GM12878 (cell line): ENCODE data around the gene MYO3B. TPM values are rescaled to one million over a fixed set of nuclear protein-coding genes. Genes with fewer than 3 reads are reported as not detected.

ENCODE experiments used
- ATAC-seq: fragments of 200-7000 bp; cut with Tn5 transposase; 3 replicates; pipeline ENCODE4 v1.9.1; 2020; ENCODE audit warnings: mild to moderate bottlenecking, moderate library complexity
- BruUV-seq: library from RNA; stranded (reverse); fragments of 400-500 nt; replicated peaks from 2 replicates; lab custom pipeline; 2021; lab: Mats Ljungman, UMichigan
- CTCF ChIA-PET: fragments of 300-600 bp; sonication (Branson Sonifier 250); formaldehyde crosslinking; extraction: SDS; loops from one replicate; lab custom pipeline; 2021; ENCODE audit warnings: inconsistent platforms; lab: Yijun Ruan, JAX
- POLR2A ChIA-PET: fragments of 350-600 bp; formaldehyde crosslinking; extraction: SDS; loops from one replicate; lab custom pipeline; 2021; ENCODE audit warnings: inconsistent platforms; lab: Charles Lee
- RAD21 ChIA-PET: fragments of 300-600 bp; sonication (Branson Sonifier 250); formaldehyde crosslinking; loops from one replicate; lab custom pipeline; 2023; ENCODE audit warnings: antibody characterized with exemption; ENCODE audit not compliant: unreplicated experiment; lab: Charles Lee
- SMC1A ChIA-PET: fragments of 300-600 bp; sonication (Branson Sonifier 250); formaldehyde crosslinking; loops from one replicate; lab custom pipeline; 2023; ENCODE audit not compliant: unreplicated experiment, uncharacterized antibody; lab: Charles Lee
- DNase-seq: peaks from one replicate; pipeline ENCODE4 v3.0.0-alpha.2; 2011; ENCODE audit warnings: low read depth, low spot score
- FAIRE-seq: peaks from 3 replicates; lab custom pipeline; 2011; peaks lifted over from hg19 to GRCh38; lab: Jason Lieb, UNC
- H2AFZ ChIP-seq: 2 replicates; pipeline ENCODE4 v1.6.0; 2011; ENCODE audit warnings: low read depth, low read length, control low read depth; ENCODE audit not compliant: control insufficient read depth
- H3K27ac ChIP-seq: 2 replicates; pipeline ENCODE4 v1.5.1; 2011; ENCODE audit warnings: control low read depth; ENCODE audit not compliant: control insufficient read depth, insufficient read depth
- H3K27me3 ChIP-seq, 2 experiments: replicated peaks in 1 of 2; 2 replicates each; pipeline versions ENCODE4 v1.6.0 to v1.6.1; 2011; ENCODE audit warnings: low read length in 1 of 2; ENCODE audit not compliant: control insufficient read depth in 2 of 2, insufficient read depth in 2 of 2
- H3K36me3 ChIP-seq, 2 experiments: 2 replicates each; pipeline ENCODE4 v1.5.1; 2011; ENCODE audit warnings: low read length in 1 of 2; ENCODE audit not compliant: control insufficient read depth in 2 of 2, insufficient read depth in 2 of 2
- H3K4me1 ChIP-seq: 2 replicates; pipeline ENCODE4 v1.6.1; 2011; ENCODE audit warnings: mild to moderate bottlenecking, low read length, moderate library complexity, mixed read lengths; ENCODE audit not compliant: control insufficient read depth, insufficient read depth
- H3K4me2 ChIP-seq: 2 replicates; pipeline ENCODE4 v1.6.0; 2011; ENCODE audit warnings: control low read depth; ENCODE audit not compliant: control insufficient read depth, insufficient read depth
- H3K4me3 ChIP-seq: fragments of 200-600 bp; sonication (generic); 2 replicates; pipeline ENCODE4 v1.5.1; 2016
- H3K79me2 ChIP-seq: 2 replicates; pipeline ENCODE4 v1.6.0; 2011; ENCODE audit warnings: low read length; ENCODE audit not compliant: control insufficient read depth, insufficient read depth
- H3K9ac ChIP-seq: 2 replicates; pipeline ENCODE4 v1.8.0; 2011; ENCODE audit warnings: low read length, control low read depth, mixed read lengths; ENCODE audit not compliant: control insufficient read depth, insufficient read depth
- H3K9me3 ChIP-seq: replicated peaks from 3 replicates; pipeline ENCODE4 v1.5.1; 2011; ENCODE audit warnings: mild to moderate bottlenecking, low read length; ENCODE audit not compliant: control insufficient read depth, insufficient read depth
- H4K20me1 ChIP-seq: 2 replicates; pipeline ENCODE4 v1.6.0; 2011; ENCODE audit not compliant: control insufficient read depth, insufficient read depth
- BHLHE40 ChIP-seq, 2 experiments: fragments of 450-650 bp in 1 of 2; IDR thresholded peaks; 2 replicates each; pipeline ENCODE4 v1.6.1; 2011 to 2017; ENCODE audit warnings: low read depth in 2 of 2, borderline replicate concordance in 1 of 2, improper control_type of control experiment in 1 of 2, low read length in 1 of 2, mild to moderate bottlenecking in 1 of 2
- GABPA ChIP-seq: IDR thresholded peaks from 2 replicates; pipeline ENCODE4 v1.6.1; 2014; ENCODE audit warnings: antibody characterized with exemption, low read depth, mild to moderate bottlenecking, inconsistent platforms
- NFXL1 ChIP-seq: fragments of 450-650 bp; IDR thresholded peaks from 2 replicates; pipeline ENCODE4 v1.6.1; 2017; ENCODE audit warnings: antibody characterized with exemption, mild to moderate bottlenecking, borderline replicate concordance
- RUNX3 ChIP-seq: IDR thresholded peaks from 2 replicates; pipeline ENCODE4 v1.6.1; 2012; ENCODE audit warnings: low read length, inconsistent platforms
- SRF ChIP-seq, 2 experiments: IDR thresholded peaks; 2 replicates each; pipeline ENCODE4 v1.6.1; 2011; ENCODE audit warnings: low read depth in 2 of 2, low read length in 2 of 2, mild to moderate bottlenecking in 1 of 2, moderate library complexity in 1 of 2
- YBX1 ChIP-seq: fragments of 450-650 bp; IDR thresholded peaks from 2 replicates; pipeline ENCODE4 v1.6.1; 2016; ENCODE audit warnings: antibody characterized with exemption
- WGBS: methylation state at CpG from one replicate; pipeline ENCODE4 v1.1.6; 2016; ENCODE audit warnings: low lambda C conversion rate; ENCODE audit not compliant: insufficient replicate concordance, insufficient coverage; ENCODE audit errors: missing lambda C conversion rate; 5-methylcytosine and 5-hydroxymethylcytosine counted together
- in situ Hi-C: fragments of 300-500 bp; cut with MboI; formaldehyde crosslinking; loops from 9 replicates; pipeline ENCODE4 v1.14.3; 2018; ENCODE audit warnings: mixed read lengths
- intact Hi-C: fragments of 100-400 bp; cut with micrococcal nuclease; formaldehyde crosslinking; loops from one replicate; pipeline ENCODE4 v1.14.2; 2022; ENCODE audit not compliant: unreplicated experiment
- polyA plus RNA-seq, 11 experiments: library from polyadenylated mRNA; depleted of rRNA in 4 of 11; unstranded in 6 of 11; stranded (reverse) in 5 of 11; fragments of >200 nt; fragmentation: Nextera tagmentation in 4 of 11; fragmentation: Illumina TruSeq in 1 of 11; extraction: Ambion mirVana in 4 of 11; extraction: Trizol in 1 of 11; gene quantifications; 1 replicate in 1 of 11; 2 replicates in 10 of 11; pipeline versions ENCODE4 v1.2.1 to v1.2.3, GENCODE V29; 2011 to 2016; ENCODE audit warnings: inconsistent platforms in 2 of 11, missing spikeins in 2 of 11, low read depth in 1 of 11
- total RNA-seq, 4 experiments: library from RNA; depleted of rRNA in 3 of 4; stranded (reverse); fragments of >200 nt in 3 of 4; fragmentation: Illumina TruSeq in 1 of 4; extraction: Trizol in 1 of 4; gene quantifications; 2 replicates each; pipeline versions ENCODE4 v1.2.1 to v1.2.3, GENCODE V29; 2013 to 2021
- TF ChIP-seq, protein P1 (sequence below): IDR thresholded peaks from 2 replicates; pipeline ENCODE4 v1.6.1; 2012; ENCODE audit warnings: low read depth, low read length, improper control_type of control experiment
- TF ChIP-seq, protein P2 (sequence below): IDR thresholded peaks from 2 replicates; pipeline ENCODE4 v1.6.1; 2011; ENCODE audit warnings: low read depth, low read length, improper control_type of control experiment, borderline replicate concordance
- TF ChIP-seq, protein P3 (sequence below): IDR thresholded peaks from 2 replicates; pipeline ENCODE4 v1.6.1; 2012; ENCODE audit warnings: low read depth, low read length, improper control_type of control experiment

The MYO3B gene
- total and polyA plus RNA-seq, 10 of the 15 experiments (the other 5 are each of a cell fraction or from before 2014, with no cell fraction given), result 1.1 to 7.1 (median 2.1) TPM

DNA sequence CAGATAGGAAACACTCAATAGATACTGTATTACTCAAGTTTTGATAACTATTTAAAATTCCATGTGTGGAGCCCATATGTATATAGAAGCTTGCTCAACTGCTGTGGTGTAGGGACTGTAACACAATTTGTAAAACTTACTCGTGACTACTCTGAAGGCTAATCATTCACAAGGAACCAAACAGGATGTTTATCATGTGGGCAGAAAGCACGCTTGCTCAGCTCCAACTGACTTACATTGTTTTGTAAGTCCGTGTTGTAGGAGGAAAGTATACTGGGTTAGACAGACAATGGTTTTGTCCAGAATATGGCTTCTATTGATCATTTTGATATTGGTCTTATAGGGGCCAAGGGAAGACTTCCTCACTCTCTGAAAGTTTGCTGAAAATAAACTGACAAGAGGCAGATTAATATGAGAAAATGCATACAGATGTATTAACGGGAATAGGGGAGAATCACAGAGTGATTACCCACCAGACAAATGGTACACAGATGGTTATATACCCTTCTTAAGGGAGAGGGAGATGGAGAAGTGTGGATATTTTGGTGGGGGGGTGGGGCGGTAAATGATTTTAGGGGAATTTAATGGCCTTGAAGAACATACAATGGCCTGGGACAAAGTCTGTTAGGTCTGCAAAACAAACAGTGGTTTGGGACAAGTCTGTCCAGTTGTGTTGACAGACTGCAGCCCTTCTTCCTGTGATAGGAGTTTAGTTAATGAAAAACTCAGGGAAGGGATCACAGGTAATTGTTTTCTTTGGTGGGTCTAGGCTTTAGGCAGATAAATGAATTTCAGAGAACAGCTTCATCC lies 277.9 kb downstream of the MYO3B start:
- Histone ChIP-seq H3K79me2 (no peaks in the 10 kb centered on the region), H3K36me3 (no peaks in the 10 kb centered on the region), H3K4me1 (no peaks in the 10 kb centered on the region), H3K4me2 (no peak overlapping the region), H2AFZ (no peak overlapping the region), H4K20me1 (no peaks in the 10 kb centered on the region), H3K27me3 (no peaks in the 10 kb centered on the region), H3K9ac (no peak overlapping the region), H3K4me3 (no peak overlapping the region), H3K27ac (no peak overlapping the region), H3K9me3 (no peaks in the 10 kb centered on the region)
- intact Hi-C loops, result no loop called here
- CTCF ChIA-PET, result no interaction called here
- FAIRE-seq (peak; percentile 69), DNase-seq (no peak), ATAC-seq (no peak; the same call in 2 of the 3 replicates)
- SMC1A ChIA-PET, result no interaction called here
- RAD21 ChIA-PET, result no interaction called here
- WGBS, result 21% methylated on average over 5 of the region's 5 CpGs
- peak in 1 of 2 experiments; percentile 10; a peak in 1 of 4 replicates for TF ChIP-seq BHLHE40 (IDR thresholded peaks at IDR 0.05; ENCODE audit: borderline replicate concordance in 1 of 2, low read depth in 2 of 2, low read length in 1 of 2)
- no peak for TF ChIP-seq SRF (IDR thresholded peaks at IDR 0.05; ENCODE audit: low read depth in 2 of 2, low read length in 2 of 2)
- in situ Hi-C loops, result no loop called here
- no TSS peak for BruUV-seq
- POLR2A ChIA-PET, result no interaction called here

DNA sequence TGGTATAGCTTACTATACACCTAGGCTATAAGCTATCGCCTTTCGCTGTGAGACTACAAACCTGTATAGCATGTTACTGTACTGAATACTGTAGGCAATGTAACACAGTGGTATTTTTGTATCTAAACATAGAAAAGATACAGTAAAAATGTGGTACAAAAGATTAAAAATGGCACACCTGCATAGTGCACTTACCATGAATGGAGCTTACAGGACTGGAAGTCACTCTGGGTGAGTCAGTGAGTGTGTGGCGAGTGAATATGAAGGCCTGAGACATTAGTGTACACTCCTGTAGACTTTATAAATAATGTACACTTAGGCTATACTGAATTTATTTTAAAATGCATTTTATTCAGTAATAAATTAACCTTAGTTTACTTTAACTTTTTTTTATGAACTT lies 279.0 kb downstream of the MYO3B start:
- H3K4me3 ChIP-seq, result no peak overlapping the region
- WGBS, result 78% methylated on average over 3 of the region's 3 CpGs
- in situ Hi-C loops (no loop called here), intact Hi-C loops (no loop called here)
- H3K9me3 ChIP-seq, result no peaks in the 10 kb centered on the region
- ATAC-seq (no peak), FAIRE-seq (no peak), DNase-seq (no peak)
- no TSS peak for BruUV-seq
- H2AFZ ChIP-seq, result no peak overlapping the region
- H3K4me1 ChIP-seq, result no peaks in the 10 kb centered on the region
- ChIA-PET RAD21 (no interaction called here), CTCF (no interaction called here), POLR2A (interaction anchor here (0.6 kb wide), 1 partner anchor 285 kb away, joined by 3 read pairs; no protein-coding TSS in a partner anchor), SMC1A (no interaction called here)
- H3K36me3 ChIP-seq, result no peaks in the 10 kb centered on the region
- no peaks in the 10 kb centered on the region for H3K79me2 ChIP-seq
- H4K20me1 ChIP-seq, result no peaks in the 10 kb centered on the region
- no peak overlapping the region for H3K27ac ChIP-seq
- H3K9ac ChIP-seq, result no peak overlapping the region
- no peak overlapping the region for H3K4me2 ChIP-seq
- no peaks in the 10 kb centered on the region for H3K27me3 ChIP-seq
- TF ChIP-seq, protein P1, sequence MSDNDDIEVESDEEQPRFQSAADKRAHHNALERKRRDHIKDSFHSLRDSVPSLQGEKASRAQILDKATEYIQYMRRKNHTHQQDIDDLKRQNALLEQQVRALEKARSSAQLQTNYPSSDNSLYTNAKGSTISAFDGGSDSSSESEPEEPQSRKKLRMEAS, result no peak
- TF ChIP-seq NFXL1 (no peak), GABPA (no peak), YBX1 (no peak), RUNX3 (no peak)
- TF ChIP-seq, protein P2, sequence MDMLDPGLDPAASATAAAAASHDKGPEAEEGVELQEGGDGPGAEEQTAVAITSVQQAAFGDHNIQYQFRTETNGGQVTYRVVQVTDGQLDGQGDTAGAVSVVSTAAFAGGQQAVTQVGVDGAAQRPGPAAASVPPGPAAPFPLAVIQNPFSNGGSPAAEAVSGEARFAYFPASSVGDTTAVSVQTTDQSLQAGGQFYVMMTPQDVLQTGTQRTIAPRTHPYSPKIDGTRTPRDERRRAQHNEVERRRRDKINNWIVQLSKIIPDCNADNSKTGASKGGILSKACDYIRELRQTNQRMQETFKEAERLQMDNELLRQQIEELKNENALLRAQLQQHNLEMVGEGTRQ, result no peak
- TF ChIP-seq, protein P3, sequence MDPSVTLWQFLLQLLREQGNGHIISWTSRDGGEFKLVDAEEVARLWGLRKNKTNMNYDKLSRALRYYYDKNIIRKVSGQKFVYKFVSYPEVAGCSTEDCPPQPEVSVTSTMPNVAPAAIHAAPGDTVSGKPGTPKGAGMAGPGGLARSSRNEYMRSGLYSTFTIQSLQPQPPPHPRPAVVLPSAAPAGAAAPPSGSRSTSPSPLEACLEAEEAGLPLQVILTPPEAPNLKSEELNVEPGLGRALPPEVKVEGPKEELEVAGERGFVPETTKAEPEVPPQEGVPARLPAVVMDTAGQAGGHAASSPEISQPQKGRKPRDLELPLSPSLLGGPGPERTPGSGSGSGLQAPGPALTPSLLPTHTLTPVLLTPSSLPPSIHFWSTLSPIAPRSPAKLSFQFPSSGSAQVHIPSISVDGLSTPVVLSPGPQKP, result no peak
